Activated CD8-positive, alpha-beta T cell treated with anti-CD3 and anti-CD28 coated beads, Interleukin-2, amount 10 ng/mL, durations not matched to agents 7 days and 5 days (primary cell): ENCODE measurements around the gene ATF1. TPM values are rescaled to one million over a fixed set of nuclear protein-coding genes. Genes with fewer than 3 reads are reported as not detected.

ENCODE experiments used
- ATAC-seq: fragments of 150-1000 bp; cut with Tn5 transposase; one replicate; pipeline ENCODE4 v1.10.0; 2021; ENCODE audit warnings: moderate library complexity
- CTCF ChIA-PET: fragments of 350-600 bp; sonication (Branson Sonifier 250); formaldehyde crosslinking; loops from one replicate; lab custom pipeline; 2021; ENCODE audit warnings: antibody characterized with exemption; lab: Charles Lee
- POLR2A ChIA-PET: fragments of 350-600 bp; sonication (Branson Sonifier 250); formaldehyde crosslinking; loops from one replicate; lab custom pipeline; 2021; ENCODE audit warnings: antibody characterized with exemption; lab: Charles Lee
- DNase-seq: peaks from one replicate; pipeline ENCODE4 v3.0.0-alpha.2; 2020
- H3K27ac Mint-ChIP-seq: one replicate; pipeline ENCODE4 v1.8.0; 2021; ENCODE audit warnings: mild to moderate bottlenecking, mixed read lengths
- H3K27me3 Mint-ChIP-seq: one replicate; pipeline ENCODE4 v1.8.0; 2021; ENCODE audit warnings: low read depth, mixed read lengths
- H3K36me3 Mint-ChIP-seq: one replicate; pipeline ENCODE4 v1.8.0; 2021; ENCODE audit warnings: low read depth, mixed read lengths
- H3K4me1 Mint-ChIP-seq: one replicate; pipeline ENCODE4 v1.8.0; 2021; ENCODE audit warnings: low read depth, mixed read lengths
- H3K4me3 Mint-ChIP-seq: one replicate; pipeline ENCODE4 v1.8.0; 2021; ENCODE audit warnings: mild to moderate bottlenecking, mixed read lengths
- H3K9me3 Mint-ChIP-seq: one replicate; pipeline ENCODE4 v1.8.0; 2022; ENCODE audit warnings: mixed read lengths; ENCODE audit not compliant: insufficient read depth
- total RNA-seq, 2 experiments: library from RNA; stranded (reverse); gene quantifications; one replicate each; pipeline ENCODE4 v1.2.3, GENCODE V29; 2021

ATF1 gene
- total RNA-seq = 10 to 100 TPM; 35.4 to 36.7 TPM

DNA sequence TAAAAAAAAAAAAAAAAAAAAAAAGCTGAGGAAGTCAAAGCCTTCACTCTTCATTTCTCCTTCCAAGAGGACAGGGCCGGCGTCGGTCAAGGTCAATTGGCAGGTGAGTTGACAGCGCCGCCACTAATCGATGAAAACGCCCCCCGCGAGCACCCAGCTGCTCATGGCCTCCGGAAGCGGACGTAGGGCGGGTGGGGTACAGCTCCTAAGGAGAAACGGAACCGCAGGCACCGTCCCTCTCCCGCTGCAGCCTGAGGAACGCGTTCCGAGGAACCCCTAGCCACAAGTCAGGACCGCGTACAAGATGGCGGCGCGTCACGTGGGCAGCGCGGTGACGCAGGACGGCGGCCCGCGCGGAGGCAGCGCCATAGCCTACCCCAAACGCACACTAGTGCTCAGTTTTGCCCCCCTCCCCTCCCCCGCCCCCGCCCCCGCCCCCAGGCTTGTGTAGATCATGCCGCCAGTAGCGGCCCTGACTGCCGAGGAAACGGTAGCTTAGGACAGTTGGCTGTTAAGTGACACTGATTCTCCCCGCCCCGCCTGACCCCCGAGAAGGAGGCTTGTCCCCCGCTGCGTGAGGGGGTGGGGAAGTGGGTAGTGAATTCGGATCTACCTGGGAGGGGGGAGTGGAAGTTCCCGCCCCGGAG lies at the start of gene ATF1:
Gene ATF1, plus strand, starts transcription at position 463 of the 647 bp plus-strand sequence. CDS start 16,045 bp downstream, outside the sequence.
- Mint-ChIP-seq H3K4me1 (peaks cover 30% of the 10 kb centered on the region), H3K27ac (peak within 1 kb of the TSS; percentile 89), H3K4me3 (peak within 1 kb of the TSS; percentile 81), H3K9me3 (no peaks in the 10 kb centered on the region), H3K36me3 (peaks cover 9% of the 10 kb centered on the region), H3K27me3 (no peaks in the 10 kb centered on the region)
- ChIA-PET POLR2A (interaction anchor here (0.5 to 2.8 kb wide), 22 partner anchors 9 to 1057 kb away, joined by 3 to 18 read pairs (median 4); partner anchors contain the start of genes CSRNP2, DAZAP2, LETMD1 and SLC11A2), CTCF (interaction anchor here (1.8 to 3.0 kb wide), 9 partner anchors 11 to 577 kb away, joined by 5 to 67 read pairs (median 17); partner anchors contain the start of gene SLC11A2)
- peak; percentile 81 for ATAC-seq
- peak; percentile 92 for DNase-seq

DNA sequence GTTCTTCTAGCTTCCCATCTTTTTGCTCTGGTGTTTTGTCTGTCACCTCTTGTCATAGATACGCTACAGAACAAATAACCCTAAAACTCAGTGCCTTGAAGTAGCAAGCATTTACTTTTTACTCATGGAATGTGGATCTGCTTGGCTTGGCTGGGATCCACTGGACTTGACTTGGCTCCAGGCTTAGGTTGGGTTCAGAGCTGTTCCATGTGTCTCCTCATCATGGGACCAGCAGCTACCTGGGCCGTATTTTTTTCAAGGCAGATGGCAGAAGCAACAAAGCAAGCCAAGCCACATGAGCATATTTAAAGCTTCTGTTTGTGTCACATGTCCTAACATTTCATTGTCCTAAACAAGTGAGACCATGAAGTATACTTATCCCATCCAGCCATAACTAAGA lies 48.7 kb upstream of the ATF1 start:
- no peak for ATAC-seq
- DNase-seq = no peak
- CTCF ChIA-PET = interaction anchor here (1.1 to 1.4 kb wide), 3 partner anchors 10 to 210 kb away, joined by 3 to 4 read pairs (median 4); partner anchors contain the start of gene DIP2B
- POLR2A ChIA-PET = no interaction called here
- Mint-ChIP-seq H3K9me3 (no peaks in the 10 kb centered on the region), H3K4me1 (no peaks in the 10 kb centered on the region), H3K27ac (peak overlapping the region; percentile 47), H3K4me3 (no peak overlapping the region), H3K27me3 (no peaks in the 10 kb centered on the region), H3K36me3 (peaks cover 32% of the 10 kb centered on the region)

DNA sequence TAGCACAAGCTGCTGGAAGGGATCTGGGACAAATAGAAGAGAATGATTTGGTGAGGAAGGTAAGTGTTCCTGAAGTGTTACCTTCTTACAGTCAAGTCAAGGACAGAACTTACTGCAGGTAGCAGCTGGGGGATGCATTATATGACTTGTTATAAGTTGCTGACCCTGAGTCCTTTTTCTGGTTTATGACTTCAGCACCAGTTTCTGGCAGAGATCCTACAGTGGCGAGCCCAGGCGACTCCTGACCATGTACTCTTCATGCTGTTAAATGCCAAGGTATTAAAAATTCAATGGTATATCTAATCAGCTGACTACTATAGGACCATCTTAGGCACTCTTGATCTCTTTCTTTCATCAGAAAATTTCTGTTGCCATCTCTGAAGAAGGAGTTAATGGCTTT lies 45.1 kb upstream of the ATF1 start:
- Mint-ChIP-seq H3K9me3 (no peaks in the 10 kb centered on the region), H3K27ac (no peak overlapping the region), H3K36me3 (peaks cover 43% of the 10 kb centered on the region), H3K27me3 (no peaks in the 10 kb centered on the region), H3K4me1 (peaks cover 5% of the 10 kb centered on the region), H3K4me3 (no peak overlapping the region)
- no peak for ATAC-seq
- CTCF ChIA-PET = interaction anchor here (1.3 kb wide), 1 partner anchor 214 kb away, joined by 3 read pairs; the partner anchor contains the start of gene DIP2B
- POLR2A ChIA-PET = interaction anchor here (0.6 kb wide), 1 partner anchor 85 kb away, joined by 3 read pairs; no protein-coding TSS in a partner anchor
- DNase-seq = no peak

DNA sequence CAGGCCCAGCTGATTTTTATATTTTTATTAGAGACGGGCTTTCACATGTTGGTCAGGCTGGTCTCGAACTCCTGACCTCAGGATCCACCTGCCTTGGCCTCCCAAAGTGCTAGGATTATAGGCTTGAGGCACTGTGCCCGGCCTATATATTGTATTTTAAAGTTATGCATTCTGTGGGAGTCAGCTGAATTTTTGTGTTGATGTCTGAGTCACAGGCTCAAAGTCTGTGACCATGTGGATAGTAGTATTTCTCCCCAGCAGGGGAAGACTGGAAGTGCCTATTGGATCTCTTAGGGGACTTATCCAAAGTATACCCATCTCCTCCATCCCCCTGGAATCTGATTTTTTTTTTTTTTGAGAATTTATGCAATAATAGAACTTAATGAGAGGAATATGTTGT lies 43.8 kb upstream of the ATF1 start:
- no peaks in the 10 kb centered on the region for H3K9me3 Mint-ChIP-seq
- no peak overlapping the region for H3K27ac Mint-ChIP-seq
- no peak for DNase-seq
- H3K4me3 Mint-ChIP-seq = no peak overlapping the region
- peaks cover 5% of the 10 kb centered on the region for H3K4me1 Mint-ChIP-seq
- no peaks in the 10 kb centered on the region for H3K27me3 Mint-ChIP-seq
- ATAC-seq = no peak
- POLR2A ChIA-PET = interaction anchor here (0.6 kb wide), 1 partner anchor 73 kb away, joined by 3 read pairs; no protein-coding TSS in a partner anchor
- CTCF ChIA-PET = no interaction called here
- peaks cover 42% of the 10 kb centered on the region for H3K36me3 Mint-ChIP-seq

DNA sequence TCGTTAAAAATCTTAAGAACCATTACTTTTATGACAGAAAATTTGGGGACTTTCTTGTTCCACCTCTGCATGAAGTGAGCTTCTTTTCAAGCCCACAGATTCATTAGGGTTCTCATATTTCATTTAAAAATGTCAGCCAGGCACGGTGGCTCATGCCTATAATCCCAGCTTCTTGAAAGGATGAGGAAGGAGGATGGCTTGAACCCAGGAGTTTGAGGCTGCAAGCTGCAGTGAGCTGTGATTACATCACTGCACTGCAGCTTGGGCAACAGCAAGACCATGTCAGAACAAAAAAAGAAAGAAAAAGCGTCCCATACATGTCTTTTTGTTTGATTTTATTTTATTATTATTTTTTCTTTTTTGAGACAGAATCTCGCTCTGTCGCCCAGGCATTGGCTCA lies 43.4 kb upstream of the ATF1 start:
- H3K27me3 Mint-ChIP-seq = no peaks in the 10 kb centered on the region
- CTCF ChIA-PET = no interaction called here
- H3K4me1 Mint-ChIP-seq = peaks cover 5% of the 10 kb centered on the region
- no peak overlapping the region for H3K27ac Mint-ChIP-seq
- H3K36me3 Mint-ChIP-seq = peaks cover 38% of the 10 kb centered on the region
- DNase-seq (no peak), ATAC-seq (no peak)
- no peaks in the 10 kb centered on the region for H3K9me3 Mint-ChIP-seq
- H3K4me3 Mint-ChIP-seq = no peak overlapping the region
- POLR2A ChIA-PET = interaction anchor here (0.6 kb wide), 1 partner anchor 74 kb away, joined by 3 read pairs; no protein-coding TSS in a partner anchor

DNA sequence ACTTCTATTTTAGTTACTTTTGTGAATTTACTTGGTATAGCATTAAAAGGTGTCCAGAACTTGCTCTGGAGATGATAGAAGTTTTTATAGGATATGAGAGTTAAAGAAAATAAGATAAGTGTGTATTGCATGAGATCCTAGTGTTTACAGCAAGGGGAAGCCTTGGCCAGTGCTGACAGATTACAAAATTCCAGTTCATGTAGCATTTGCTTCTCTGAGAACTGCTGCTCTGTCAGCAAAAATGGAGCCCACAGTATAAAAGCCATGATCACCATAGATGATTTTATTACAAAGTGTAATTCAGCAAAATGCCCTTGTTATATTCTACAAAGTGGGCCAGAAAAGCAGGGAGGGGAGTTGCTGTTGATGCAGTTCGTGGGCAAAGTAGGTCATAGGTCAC lies 40.0 kb upstream of the ATF1 start:
- ATAC-seq (no peak), DNase-seq (no peak)
- Mint-ChIP-seq H3K9me3 (no peaks in the 10 kb centered on the region), H3K4me3 (no peak overlapping the region), H3K4me1 (peaks cover 5% of the 10 kb centered on the region), H3K27ac (no peak overlapping the region), H3K27me3 (no peaks in the 10 kb centered on the region), H3K36me3 (peaks cover 42% of the 10 kb centered on the region)
- CTCF ChIA-PET = no interaction called here
- POLR2A ChIA-PET = no interaction called here

DNA sequence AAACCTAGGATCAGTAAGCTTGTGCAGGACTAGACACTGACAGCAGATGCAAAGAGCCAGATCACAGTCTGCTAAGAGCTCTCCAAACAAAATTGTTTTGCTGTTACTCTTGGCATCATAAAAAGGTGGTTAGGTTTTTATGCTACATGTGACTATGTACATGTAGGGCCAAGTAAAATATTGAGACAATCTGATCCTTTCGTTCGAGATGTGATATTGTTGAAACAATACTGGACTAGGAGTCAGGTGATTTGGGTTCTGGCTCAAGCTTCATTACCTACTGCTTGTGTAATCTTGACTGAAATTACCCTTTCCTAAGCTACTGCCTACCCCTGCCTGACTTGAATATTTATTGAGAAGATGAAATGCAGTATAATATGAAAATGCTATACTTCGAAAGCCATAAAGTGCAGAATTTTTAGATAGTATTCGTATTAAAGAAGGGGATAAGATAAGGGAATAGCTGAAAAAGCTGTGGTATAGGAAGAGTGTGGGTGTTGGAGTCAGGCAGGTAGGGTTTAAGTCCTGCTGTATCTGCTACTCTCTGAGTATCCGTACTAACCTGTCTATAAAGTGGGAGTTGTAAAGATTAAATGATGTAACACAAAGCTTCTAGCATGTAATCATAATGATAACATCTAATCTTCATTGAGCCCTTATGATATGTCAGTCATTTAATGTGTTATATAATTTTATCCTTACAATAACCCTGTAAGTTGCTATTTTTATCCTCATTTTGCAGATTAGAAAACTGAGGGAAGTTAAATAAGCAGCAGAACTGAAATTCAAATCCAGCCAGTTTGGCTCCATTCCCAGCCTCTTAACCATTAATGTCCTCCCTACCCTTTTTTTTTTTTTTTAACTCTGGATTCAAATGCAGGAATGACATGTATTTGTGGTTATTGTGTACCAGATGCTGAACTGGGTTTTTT lies 38.6 kb upstream of the ATF1 start:
- Mint-ChIP-seq H3K27ac (no peak overlapping the region), H3K4me1 (peaks cover 5% of the 10 kb centered on the region), H3K4me3 (no peak overlapping the region), H3K9me3 (no peaks in the 10 kb centered on the region), H3K36me3 (peaks cover 47% of the 10 kb centered on the region), H3K27me3 (no peaks in the 10 kb centered on the region)
- DNase-seq = no peak
- POLR2A ChIA-PET = interaction anchor here (0.8 kb wide), 1 partner anchor 38 kb away, joined by 3 read pairs; no protein-coding TSS in a partner anchor
- CTCF ChIA-PET = interaction anchor here (0.7 to 1.3 kb wide), 2 partner anchors 11 to 221 kb away, joined by 3 read pairs; no protein-coding TSS in a partner anchor
- ATAC-seq = no peak

DNA sequence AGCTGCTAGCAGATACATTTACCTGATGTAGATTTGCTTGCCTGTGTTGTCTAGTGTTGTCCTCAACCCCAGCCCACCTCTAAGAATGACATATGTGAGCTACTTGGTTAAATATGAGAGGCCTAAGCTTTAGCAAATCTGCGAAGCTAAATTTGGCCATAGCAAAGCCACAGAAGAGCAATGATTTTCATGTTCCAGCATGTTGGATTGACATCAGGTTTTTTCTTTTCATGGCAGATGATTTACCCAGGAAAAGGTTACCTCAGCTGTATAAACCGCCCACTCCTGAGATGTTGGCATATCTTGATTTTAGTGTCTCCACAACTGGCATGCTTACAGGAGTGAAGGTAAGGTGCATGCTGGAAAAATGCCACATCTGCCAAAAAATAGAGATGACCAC lies 36.4 kb upstream of the ATF1 start:
- ATAC-seq (no peak), DNase-seq (no peak)
- Mint-ChIP-seq H3K9me3 (no peaks in the 10 kb centered on the region), H3K27me3 (no peaks in the 10 kb centered on the region), H3K36me3 (peaks cover 46% of the 10 kb centered on the region), H3K4me3 (no peak overlapping the region), H3K27ac (no peak overlapping the region), H3K4me1 (peaks cover 3% of the 10 kb centered on the region)
- ChIA-PET CTCF (interaction anchor here (0.8 to 1.0 kb wide), 2 partner anchors 8 to 10 kb away, joined by 4 to 5 read pairs; no protein-coding TSS in a partner anchor), POLR2A (no interaction called here)

DNA sequence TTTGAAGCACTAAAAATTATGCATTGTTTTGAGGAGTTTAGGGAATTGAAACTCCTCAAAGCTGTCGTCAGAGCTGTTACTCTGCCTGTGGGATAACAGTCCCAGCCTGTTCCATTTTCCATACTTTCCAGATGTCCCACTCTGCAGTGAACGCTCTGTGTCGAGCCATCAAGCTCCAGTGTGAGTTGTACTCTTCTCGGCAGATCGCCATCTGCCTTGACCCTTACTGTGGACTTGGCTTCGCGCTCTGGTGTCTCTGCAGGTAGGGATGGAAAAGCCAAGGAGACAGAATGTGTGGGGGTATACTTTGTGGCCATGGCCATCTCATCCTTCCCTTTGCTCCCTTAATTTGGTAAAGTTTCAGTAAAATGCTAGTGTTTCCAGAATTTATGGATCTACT lies 35.5 kb upstream of the ATF1 start:
- Mint-ChIP-seq H3K36me3 (peaks cover 42% of the 10 kb centered on the region), H3K27ac (no peak overlapping the region), H3K4me3 (no peak overlapping the region), H3K4me1 (no peaks in the 10 kb centered on the region), H3K9me3 (no peaks in the 10 kb centered on the region), H3K27me3 (no peaks in the 10 kb centered on the region)
- ATAC-seq = no peak
- POLR2A ChIA-PET = no interaction called here
- no peak for DNase-seq
- CTCF ChIA-PET = interaction anchor here (1.2 to 1.5 kb wide), 2 partner anchors 98 to 223 kb away, joined by 3 to 4 read pairs; no protein-coding TSS in a partner anchor

DNA sequence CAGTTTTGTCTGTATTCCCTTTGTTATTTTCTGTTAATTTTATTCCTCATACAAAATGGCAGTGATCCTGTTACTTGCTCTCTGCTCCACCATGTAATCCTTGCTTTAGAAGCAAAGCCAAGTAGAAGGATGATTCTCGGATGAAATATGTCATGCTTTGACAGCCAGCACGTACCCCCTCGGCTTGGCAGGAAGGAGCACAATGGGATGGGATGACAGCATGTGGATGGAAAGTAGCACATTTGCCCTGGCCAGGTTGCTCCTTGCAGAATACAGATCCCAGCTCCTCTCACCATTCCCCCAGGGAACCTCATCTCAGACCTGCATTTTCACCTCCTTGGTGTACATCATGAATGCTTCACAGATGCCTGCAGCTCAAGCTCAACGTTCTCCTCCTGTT lies 35.1 kb upstream of the ATF1 start:
- ATAC-seq = no peak
- DNase-seq = no peak
- H3K4me1 Mint-ChIP-seq = no peaks in the 10 kb centered on the region
- ChIA-PET POLR2A (no interaction called here), CTCF (interaction anchor here (1.2 to 1.5 kb wide), 2 partner anchors 97 to 223 kb away, joined by 3 to 4 read pairs; no protein-coding TSS in a partner anchor)
- H3K27me3 Mint-ChIP-seq = no peaks in the 10 kb centered on the region
- H3K27ac Mint-ChIP-seq = no peak overlapping the region
- no peak overlapping the region for H3K4me3 Mint-ChIP-seq
- H3K9me3 Mint-ChIP-seq = no peaks in the 10 kb centered on the region
- peaks cover 39% of the 10 kb centered on the region for H3K36me3 Mint-ChIP-seq

DNA sequence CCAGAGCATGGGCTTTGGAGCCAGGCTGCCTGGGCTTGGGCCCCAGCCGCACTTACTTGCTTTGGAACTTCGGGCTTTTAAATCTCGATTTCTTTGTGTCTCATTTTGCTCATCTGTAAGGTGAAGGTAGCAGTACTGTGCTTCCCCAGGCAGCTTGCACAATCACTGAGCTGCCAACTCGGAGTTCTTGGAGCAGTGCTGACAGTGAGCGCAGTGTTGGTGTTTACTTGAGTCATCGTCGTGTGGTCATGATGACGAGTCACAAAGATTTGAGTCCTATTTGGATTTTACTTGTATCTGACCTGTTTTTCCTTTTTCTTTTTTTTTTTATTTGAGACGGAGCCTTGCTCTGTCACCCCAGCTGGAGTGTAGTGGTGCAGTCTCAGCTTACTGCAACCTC lies 31.3 kb upstream of the ATF1 start:
- no peak for DNase-seq
- H3K36me3 Mint-ChIP-seq = peaks cover 36% of the 10 kb centered on the region
- no peaks in the 10 kb centered on the region for H3K9me3 Mint-ChIP-seq
- H3K27ac Mint-ChIP-seq = no peak overlapping the region
- no peak overlapping the region for H3K4me3 Mint-ChIP-seq
- H3K27me3 Mint-ChIP-seq = no peaks in the 10 kb centered on the region
- CTCF ChIA-PET = no interaction called here
- no peak for ATAC-seq
- no peaks in the 10 kb centered on the region for H3K4me1 Mint-ChIP-seq
- POLR2A ChIA-PET = no interaction called here
